ENCODE data around the gene SLC16A14. TPM values are rescaled to one million over a fixed set of nuclear protein-coding genes. Genes with fewer than 3 reads are reported as not detected.
A peak's percentile ranks its signal among the peaks of the same experiment; 100 is the strongest.

SLC16A14 gene
- total RNA-seq, 1 donor from 2014 or later: 18.9 TPM

- Mint-ChIP-seq H3K4me3 (ENCODE audit: unreplicated experiment) (no peak overlapping the region), H3K27ac (ENCODE audit: unreplicated experiment) (no peak overlapping the region), H3K4me1 (ENCODE audit: unreplicated experiment) (peaks cover 10% of the 10 kb centered on the region), H3K9me3 (ENCODE audit: unreplicated experiment) (no peaks in the 10 kb centered on the region), H3K27me3 (ENCODE audit: unreplicated experiment) (no peaks in the 10 kb centered on the region), H3K36me3 (ENCODE audit: unreplicated experiment) (peaks cover 28% of the 10 kb centered on the region)
- TF ChIP-seq CTCF (IDR thresholded peaks at IDR 0.05): no peak
- peak; percentile 49 for DNase-seq (ENCODE audit: extremely low spot score, unreplicated experiment)
These were observed 25.7 kb downstream of the SLC16A14 start for GRCh38 chr2:230043025-230043424.

- H3K36me3 Mint-ChIP-seq (ENCODE audit: unreplicated experiment): peaks cover 25% of the 10 kb centered on the region
- peaks cover 10% of the 10 kb centered on the region for H3K4me1 Mint-ChIP-seq (ENCODE audit: unreplicated experiment)
- H3K9me3 Mint-ChIP-seq (ENCODE audit: unreplicated experiment): no peaks in the 10 kb centered on the region
- no peak overlapping the region for H3K27ac Mint-ChIP-seq (ENCODE audit: unreplicated experiment)
- no peak for TF ChIP-seq CTCF (IDR thresholded peaks at IDR 0.05)
- no peak overlapping the region for H3K4me3 Mint-ChIP-seq (ENCODE audit: unreplicated experiment)
- no peak for DNase-seq (ENCODE audit: extremely low spot score, unreplicated experiment)
- no peaks in the 10 kb centered on the region for H3K27me3 Mint-ChIP-seq (ENCODE audit: unreplicated experiment)
These were observed 26.5 kb downstream of the SLC16A14 start for GRCh38 chr2:230042195-230042594.

GRCh38 chr2:230023313-230023712 lies 45.4 kb downstream of the SLC16A14 start:
- DNase-seq (ENCODE audit: extremely low spot score, unreplicated experiment): peak; percentile 64
- H3K4me1 Mint-ChIP-seq (ENCODE audit: unreplicated experiment): peaks cover 2% of the 10 kb centered on the region
- peaks cover under 1% of the 10 kb centered on the region for H3K9me3 Mint-ChIP-seq (ENCODE audit: unreplicated experiment)
- H3K27ac Mint-ChIP-seq (ENCODE audit: unreplicated experiment): no peak overlapping the region
- no peaks in the 10 kb centered on the region for H3K36me3 Mint-ChIP-seq (ENCODE audit: unreplicated experiment)
- no peak for TF ChIP-seq CTCF (IDR thresholded peaks at IDR 0.05)
- no peak overlapping the region for H3K4me3 Mint-ChIP-seq (ENCODE audit: unreplicated experiment)
- no peaks in the 10 kb centered on the region for H3K27me3 Mint-ChIP-seq (ENCODE audit: unreplicated experiment)

- no peak for DNase-seq (ENCODE audit: extremely low spot score, unreplicated experiment)
- peaks cover 3% of the 10 kb centered on the region for H3K4me1 Mint-ChIP-seq (ENCODE audit: unreplicated experiment)
- no peaks in the 10 kb centered on the region for H3K27me3 Mint-ChIP-seq (ENCODE audit: unreplicated experiment)
- H3K27ac Mint-ChIP-seq (ENCODE audit: unreplicated experiment): no peak overlapping the region
- H3K36me3 Mint-ChIP-seq (ENCODE audit: unreplicated experiment): peaks cover 2% of the 10 kb centered on the region
- H3K9me3 Mint-ChIP-seq (ENCODE audit: unreplicated experiment): peaks cover 21% of the 10 kb centered on the region
- no peak for TF ChIP-seq CTCF (IDR thresholded peaks at IDR 0.05)
- no peak overlapping the region for H3K4me3 Mint-ChIP-seq (ENCODE audit: unreplicated experiment)
These were observed 49.0 kb downstream of the SLC16A14 start for GRCh38 chr2:230019742-230020141.

- Mint-ChIP-seq H3K4me1 (ENCODE audit: unreplicated experiment) (peaks cover 3% of the 10 kb centered on the region), H3K9me3 (ENCODE audit: unreplicated experiment) (peaks cover 21% of the 10 kb centered on the region), H3K4me3 (ENCODE audit: unreplicated experiment) (no peak overlapping the region), H3K36me3 (ENCODE audit: unreplicated experiment) (peaks cover 2% of the 10 kb centered on the region), H3K27ac (ENCODE audit: unreplicated experiment) (no peak overlapping the region), H3K27me3 (ENCODE audit: unreplicated experiment) (no peaks in the 10 kb centered on the region)
- DNase-seq (ENCODE audit: extremely low spot score, unreplicated experiment): no peak
- no peak for TF ChIP-seq CTCF (IDR thresholded peaks at IDR 0.05)
These were observed 50.6 kb downstream of the SLC16A14 start for GRCh38 chr2:230018153-230018552.

Data from osteocyte (in vitro differentiated cells).